Spleen (tissue), 11 donors: Measurements from ENCODE around the gene HGF. TPM values are rescaled to one million over a fixed set of nuclear protein-coding genes. Genes with fewer than 3 reads are reported as not detected.
A peak's percentile ranks its signal among the peaks of the same experiment; 100 is the strongest.

ENCODE experiments used
- DNase-seq: peaks from one replicate; pipeline ENCODE4 v3.0.0-alpha.2; 2020
- H3K27ac ChIP-seq, 8 donors: fragments of 200-600 bp; sonication (generic) in 7 of 8; 1 replicate in 4 of 8; 2 replicates in 4 of 8; pipeline versions ENCODE4 v1.5.0 to v1.8.0; 2016 to 2021; ENCODE audit warnings: inconsistent platforms in 4 of 8, mild to moderate bottlenecking in 4 of 8, moderate library complexity in 1 of 8
- H3K27me3 ChIP-seq, 7 donors: fragments of 200-600 bp; sonication (generic) in 6 of 7; replicated peaks in 1 of 7; 1 replicate in 4 of 7; 2 replicates in 3 of 7; pipeline versions ENCODE4 v1.5.0 to v1.8.0; 2016 to 2021; ENCODE audit warnings: inconsistent platforms in 3 of 7, mild to moderate bottlenecking in 1 of 7
- H3K36me3 ChIP-seq, 6 donors: fragments of 200-600 bp; sonication (generic) in 5 of 6; 1 replicate in 4 of 6; 2 replicates in 2 of 6; pipeline versions ENCODE4 v1.5.0 to v1.8.0; 2016 to 2021; ENCODE audit warnings: inconsistent platforms in 2 of 6
- H3K4me1 ChIP-seq, 6 donors: fragments of 200-600 bp; sonication (generic) in 5 of 6; 1 replicate in 3 of 6; 2 replicates in 3 of 6; pipeline versions ENCODE4 v1.5.0 to v1.8.0; 2016 to 2021; ENCODE audit warnings: inconsistent platforms in 3 of 6
- H3K4me3 ChIP-seq, 8 donors: fragments of 200-600 bp; sonication (generic) in 7 of 8; 1 replicate in 4 of 8; 2 replicates in 4 of 8; pipeline versions ENCODE4 v1.5.0 to v1.8.0; 2016 to 2021; ENCODE audit warnings: inconsistent platforms in 4 of 8, mild to moderate bottlenecking in 4 of 8, moderate library complexity in 2 of 8
- H3K9me3 ChIP-seq, 8 donors: fragments of 200-600 bp; sonication (generic) in 7 of 8; 1 replicate in 4 of 8; 2 replicates in 4 of 8; pipeline versions ENCODE4 v1.5.0 to v1.8.0; 2016 to 2021; ENCODE audit warnings: inconsistent platforms in 4 of 8
- CTCF ChIP-seq, 11 experiments: fragments of 200-600 bp in 7 of 11; fragments of 450-650 bp in 4 of 11; sonication (generic) in 4 of 11; IDR thresholded peaks in 8 of 11; conservative IDR thresholded peaks in 3 of 11; 1 replicate in 7 of 11; 2 replicates in 4 of 11; pipeline versions ENCODE4 v1.4.0 to v1.8.0; 2016 to 2021; ENCODE audit warnings: antibody characterized with exemption in 11 of 11, inconsistent platforms in 4 of 11, mild to moderate bottlenecking in 1 of 11
- POLR2A ChIP-seq, 3 donors: fragments of 450-650 bp; IDR thresholded peaks; one replicate each; pipeline ENCODE4 v1.5.1; 2017; ENCODE audit warnings: antibody characterized with exemption in 3 of 3, mild to moderate bottlenecking in 1 of 3
- POLR2AphosphoS5 ChIP-seq, 3 donors: sonication (generic); formaldehyde crosslinking; IDR thresholded peaks; one replicate each; pipeline ENCODE4 v1.5.1; 2017; ENCODE audit warnings: antibody characterized with exemption in 3 of 3
- WGBS, 5 donors: extraction: QIAGEN DNeasy Blood & Tissue Kit in 3 of 5; methylation state at CpG; one replicate each; pipeline versions ENCODE4 v1.1.5 to v1.1.7; 2013 to 2018; 5-methylcytosine and 5-hydroxymethylcytosine counted together
- intact Hi-C: fragments of 100-400 bp; cut with DNase I; formaldehyde crosslinking; loops from one replicate; pipeline ENCODE4 v1.15.0; 2023; ENCODE audit warnings: low total_unique reads
- polyA plus RNA-seq, 3 donors: library from polyadenylated mRNA; stranded (reverse); fragments of 200-250 nt; gene quantifications; one replicate each; pipeline ENCODE4 v1.2.1, GENCODE V29; 2013
- total RNA-seq, 7 donors: library from RNA; depleted of rRNA in 3 of 7; stranded (reverse); fragments of >200 nt in 3 of 7; fragmentation: NEBNext Ultra II Directional in 4 of 7; extraction: Animal tissue kit (Norgen Biotek cat#: 25700) in 4 of 7; gene quantifications; one replicate each; pipeline versions ENCODE4 v1.1.0 to v1.2.1, GENCODE V29; 2016 to 2021
- donor health status: healthy with polysubstance abuse.
- donor health status: DM: no; HTN: no; CAD: no; lungs with moderate emphysema.
- donor health status: DM: no; HTN: no; CAD: no.
- donor health status: Bipolar disorder and iron deficiency.
- donor health status: healthy.
- donor health status: DM: no; HTN: no; CAD: no.
- donor health status: DM: yes; HTN: yes; CAD: no.

HGF gene
- total and polyA plus RNA-seq, 10 donors, result 0.80 to 33.6 (median 18.6) TPM

GRCh38 chr7:81791568-81792518, 22.0 kb upstream of the HGF start:
- intact Hi-C loops, result no loop called here
- no peaks in the 10 kb centered on the region for H3K27me3 ChIP-seq
- no peak for DNase-seq
- no peak overlapping the region for H3K4me3 ChIP-seq
- TF ChIP-seq POLR2AphosphoS5 (IDR thresholded peaks at IDR 0.05) (no peak), CTCF (IDR thresholded peaks at IDR 0.05 in 8 of 11, conservative IDR thresholded peaks at IDR 0.05 in 3 of 11) (no peak), POLR2A (IDR thresholded peaks at IDR 0.05) (no peak)
- H3K9me3 ChIP-seq, result no peaks in the 10 kb centered on the region
- peaks cover 0 to 5% (median 0%) of the 10 kb centered on the region in 6 donors for H3K4me1 ChIP-seq
- H3K27ac ChIP-seq, result no peak overlapping the region
- WGBS, 5 donors, result 75 to 86% (median 83%) methylated on average over 12 of the region's 12 CpGs
- H3K36me3 ChIP-seq, result no peaks in the 10 kb centered on the region

- Histone ChIP-seq H3K9me3 (no peaks in the 10 kb centered on the region), H3K36me3 (no peaks in the 10 kb centered on the region), H3K27ac (no peak overlapping the region), H3K4me1 (peaks cover 0 to 5% (median 0%) of the 10 kb centered on the region in 6 donors), H3K27me3 (no peaks in the 10 kb centered on the region), H3K4me3 (no peak overlapping the region)
- 59 to 85% (median 75%) methylated on average over 1 of the region's 1 CpG for WGBS, 5 donors
- TF ChIP-seq POLR2A (IDR thresholded peaks at IDR 0.05) (no peak), POLR2AphosphoS5 (IDR thresholded peaks at IDR 0.05) (no peak), CTCF (IDR thresholded peaks at IDR 0.05 in 8 of 11, conservative IDR thresholded peaks at IDR 0.05 in 3 of 11) (no peak)
- intact Hi-C loops, result no loop called here
- DNase-seq, result no peak
These were observed 20.8 kb upstream of the HGF start for GRCh38 chr7:81790686-81791085.

- H3K4me1 ChIP-seq, result peaks cover 0 to 5% (median 0%) of the 10 kb centered on the region in 6 donors
- no peak for DNase-seq
- 22 to 43% (median 27%) methylated on average over 2 of the region's 2 CpGs for WGBS, 5 donors
- no peaks in the 10 kb centered on the region for H3K27me3 ChIP-seq
- peak overlapping the region in 1 of 8 donors; percentile 2 for H3K27ac ChIP-seq
- H3K36me3 ChIP-seq, result no peaks in the 10 kb centered on the region
- TF ChIP-seq POLR2AphosphoS5 (IDR thresholded peaks at IDR 0.05) (no peak), POLR2A (IDR thresholded peaks at IDR 0.05) (no peak), CTCF (IDR thresholded peaks at IDR 0.05 in 8 of 11, conservative IDR thresholded peaks at IDR 0.05 in 3 of 11) (no peak)
- H3K4me3 ChIP-seq, result no peak overlapping the region
- intact Hi-C loops, result no loop called here
- H3K9me3 ChIP-seq, result no peaks in the 10 kb centered on the region
These were observed 20.3 kb upstream of the HGF start for GRCh38 chr7:81790120-81790500.

- Histone ChIP-seq H3K27ac (peak overlapping the region in 1 of 8 donors; percentile 2), H3K9me3 (no peaks in the 10 kb centered on the region), H3K27me3 (no peaks in the 10 kb centered on the region), H3K36me3 (no peaks in the 10 kb centered on the region), H3K4me3 (no peak overlapping the region), H3K4me1 (peaks cover 0 to 5% (median 0%) of the 10 kb centered on the region in 6 donors)
- intact Hi-C loops, result no loop called here
- WGBS, 5 donors, result 93 to 100% (median 97%) methylated on average over 1 of the region's 1 CpG
- no peak for DNase-seq
- no peak for TF ChIP-seq POLR2AphosphoS5 (IDR thresholded peaks at IDR 0.05)
- no peak for TF ChIP-seq CTCF (IDR thresholded peaks at IDR 0.05 in 8 of 11, conservative IDR thresholded peaks at IDR 0.05 in 3 of 11)
- TF ChIP-seq POLR2A (IDR thresholded peaks at IDR 0.05), result no peak
These were observed 19.7 kb upstream of the HGF start for GRCh38 chr7:81789406-81790119.
